Lung (tissue), 12 donors: ENCODE measurements around the gene INTS7. TPM values are rescaled to one million over a fixed set of nuclear protein-coding genes. Genes with fewer than 3 reads are reported as not detected.

Experiments used
- ATAC-seq: fragments of 200-7000 bp; cut with Tn5 transposase; one replicate; pipeline ENCODE4 v1.9.1; 2020; ENCODE audit warnings: moderate number of reproducible peaks; ENCODE audit not compliant: insufficient read depth, low FRiP score
- DNase-seq, 3 donors: peaks; one replicate each; pipeline ENCODE4 v3.0.0-alpha.2; 2013 to 2017
- H3K27ac ChIP-seq, 2 donors: one replicate each; pipeline ENCODE4 v1.5.1; 2013; ENCODE audit warnings: mild to moderate bottlenecking in 2 of 2, moderate library complexity in 2 of 2, control low read depth in 1 of 2, inconsistent platforms in 1 of 2, low read depth in 1 of 2, low read length in 1 of 2
- H3K27me3 ChIP-seq, 3 donors: one replicate each; pipeline ENCODE4 v1.5.1; 2013; ENCODE audit warnings: low read length in 2 of 3; ENCODE audit not compliant: control insufficient read depth in 3 of 3, insufficient read depth in 3 of 3
- H3K36me3 ChIP-seq, 4 donors: one replicate each; pipeline ENCODE4 v1.5.1; 2013; ENCODE audit warnings: low read length in 4 of 4, mild to moderate bottlenecking in 1 of 4, moderate library complexity in 1 of 4; ENCODE audit not compliant: control insufficient read depth in 4 of 4, insufficient read depth in 4 of 4
- H3K4me1 ChIP-seq, 5 donors: one replicate each; pipeline ENCODE4 v1.5.1; 2013; ENCODE audit warnings: low read length in 5 of 5, mild to moderate bottlenecking in 2 of 5, moderate library complexity in 1 of 5; ENCODE audit not compliant: control insufficient read depth in 5 of 5, insufficient read depth in 5 of 5
- H3K4me3 ChIP-seq: one replicate; pipeline ENCODE4 v1.5.1; 2013; ENCODE audit warnings: mild to moderate bottlenecking, control low read depth, moderate library complexity
- H3K9ac ChIP-seq, 2 donors: one replicate each; pipeline ENCODE4 v1.5.1; 2013; ENCODE audit warnings: low read length in 2 of 2, control low read depth in 1 of 2; ENCODE audit not compliant: insufficient read depth in 1 of 2
- H3K9me3 ChIP-seq, 4 donors: one replicate each; pipeline ENCODE4 v1.5.1; 2013; ENCODE audit warnings: low read length in 3 of 4, mild to moderate bottlenecking in 1 of 4, moderate library complexity in 1 of 4; ENCODE audit not compliant: control insufficient read depth in 4 of 4, insufficient read depth in 3 of 4
- WGBS, 2 donors: extraction: QIAGEN DNeasy Blood & Tissue Kit; methylation state at CpG; one replicate each; pipeline ENCODE4 v1.1.7; 2013; 5-methylcytosine and 5-hydroxymethylcytosine counted together
- polyA plus RNA-seq, 2 donors: library from polyadenylated mRNA; stranded (reverse); fragments of 200-250 nt; gene quantifications; one replicate each; pipeline ENCODE4 v1.2.1, GENCODE V29; 2013
- total RNA-seq, 2 donors: library from RNA; depleted of rRNA in 1 of 2; stranded (reverse); fragments of >200 nt in 1 of 2; gene quantifications; one replicate each; pipeline ENCODE4 v1.2.1, GENCODE V29; 2014 to 2021
- TF ChIP-seq, protein P1 (sequence below): IDR thresholded peaks from 2 replicates; pipeline ENCODE4 v1.5.1; 2012; ENCODE audit warnings: mild to moderate bottlenecking; ENCODE audit errors: control extremely low read depth, extremely low read depth
- donor health status: control.
- donor health status: control.
- donor health status: Bipolar disorder and iron deficiency.
- donor health status: healthy.
- donor health status: DM: yes; HTN: yes; CAD: no.

Gene INTS7
- total and polyA plus RNA-seq, 4 donors, result 6.4 to 18.9 (median 11.8) TPM

DNA sequence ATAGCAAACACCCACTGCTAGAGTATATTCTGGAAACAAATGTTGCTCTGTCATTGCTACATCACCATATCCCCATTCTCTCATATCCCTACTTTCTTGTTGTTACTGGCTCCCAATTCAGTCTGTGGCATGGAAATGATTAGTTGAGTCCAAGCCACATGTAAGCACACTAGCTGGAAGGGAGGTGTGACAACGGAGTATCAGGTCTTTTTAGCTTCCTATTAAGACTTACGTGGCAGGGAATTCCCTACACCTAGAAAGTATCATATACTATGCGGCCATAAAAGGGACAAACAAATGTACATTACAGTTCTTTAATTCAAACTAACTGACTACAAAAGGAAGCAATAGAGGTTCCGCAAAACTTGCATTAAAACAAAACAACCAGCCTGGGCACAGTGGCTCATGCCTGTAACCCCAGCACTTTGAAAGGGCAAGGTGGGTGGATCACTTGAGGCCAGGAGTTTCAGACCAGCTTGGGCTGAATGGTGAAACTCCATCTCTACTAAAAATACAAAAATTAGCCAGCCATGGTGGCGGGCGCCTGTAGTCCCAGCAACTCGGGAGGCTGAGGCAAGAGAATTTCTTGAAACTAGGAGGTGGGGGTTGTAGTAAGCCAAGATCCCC is 48.6 kb downstream of the INTS7 start:
- no peaks in the 10 kb centered on the region for H3K27me3 ChIP-seq
- WGBS, 2 donors, result 94 to 97% methylated on average over 7 of the region's 7 CpGs

DNA sequence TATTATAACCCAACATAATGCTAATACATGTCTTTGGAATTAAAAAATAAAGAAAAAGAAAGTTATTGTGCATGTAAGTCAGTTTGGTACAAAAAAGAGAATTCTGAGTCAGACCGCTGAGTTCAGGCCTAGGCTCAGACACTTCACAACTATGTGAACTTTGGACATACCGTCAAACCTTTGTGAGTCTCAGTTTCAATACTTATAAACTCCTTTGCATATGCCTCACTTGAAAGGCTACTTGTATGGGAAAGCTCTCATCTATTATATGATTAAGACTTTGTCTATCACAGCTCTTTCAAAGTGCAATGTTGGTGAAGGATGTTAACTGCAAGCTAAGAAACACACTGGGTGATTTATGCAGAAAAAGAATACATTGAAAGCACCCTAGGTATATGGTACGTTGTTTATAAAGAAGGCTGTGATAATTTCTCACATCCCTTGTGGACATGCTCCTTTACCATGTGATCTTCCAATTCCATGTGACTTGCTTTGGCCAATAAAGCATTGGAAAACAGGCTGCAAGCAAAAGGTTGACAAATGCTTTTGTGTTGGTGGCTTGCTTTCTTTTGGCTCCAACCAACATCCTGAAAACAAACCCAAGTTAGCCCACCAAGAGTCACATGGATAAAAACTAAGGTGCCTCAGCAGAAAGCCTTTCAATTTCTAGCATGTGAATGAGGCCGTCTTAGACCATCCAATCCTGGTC is 49.6 kb downstream of the INTS7 start:
- 94% methylated on average over 4 of the region's 4 CpGs for WGBS, 2 donors
- Histone ChIP-seq H3K36me3 (peaks cover 6 to 22% (median 10%) of the 10 kb centered on the region in 4 donors), H3K9ac (no peak overlapping the region), H3K9me3 (no peaks in the 10 kb centered on the region), H3K27ac (no peak overlapping the region), H3K4me3 (no peak overlapping the region), H3K27me3 (no peaks in the 10 kb centered on the region), H3K4me1 (no peaks in the 10 kb centered on the region)
- ATAC-seq, result no peak
- no peak for DNase-seq
- TF ChIP-seq, protein P1, sequence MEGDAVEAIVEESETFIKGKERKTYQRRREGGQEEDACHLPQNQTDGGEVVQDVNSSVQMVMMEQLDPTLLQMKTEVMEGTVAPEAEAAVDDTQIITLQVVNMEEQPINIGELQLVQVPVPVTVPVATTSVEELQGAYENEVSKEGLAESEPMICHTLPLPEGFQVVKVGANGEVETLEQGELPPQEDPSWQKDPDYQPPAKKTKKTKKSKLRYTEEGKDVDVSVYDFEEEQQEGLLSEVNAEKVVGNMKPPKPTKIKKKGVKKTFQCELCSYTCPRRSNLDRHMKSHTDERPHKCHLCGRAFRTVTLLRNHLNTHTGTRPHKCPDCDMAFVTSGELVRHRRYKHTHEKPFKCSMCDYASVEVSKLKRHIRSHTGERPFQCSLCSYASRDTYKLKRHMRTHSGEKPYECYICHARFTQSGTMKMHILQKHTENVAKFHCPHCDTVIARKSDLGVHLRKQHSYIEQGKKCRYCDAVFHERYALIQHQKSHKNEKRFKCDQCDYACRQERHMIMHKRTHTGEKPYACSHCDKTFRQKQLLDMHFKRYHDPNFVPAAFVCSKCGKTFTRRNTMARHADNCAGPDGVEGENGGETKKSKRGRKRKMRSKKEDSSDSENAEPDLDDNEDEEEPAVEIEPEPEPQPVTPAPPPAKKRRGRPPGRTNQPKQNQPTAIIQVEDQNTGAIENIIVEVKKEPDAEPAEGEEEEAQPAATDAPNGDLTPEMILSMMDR, result no peak

More for the DNA sequence above, 48.6 kb downstream of the INTS7 start:
- Histone ChIP-seq H3K4me3 (no peak overlapping the region), H3K9ac (no peak overlapping the region), H3K9me3 (no peaks in the 10 kb centered on the region), H3K4me1 (no peaks in the 10 kb centered on the region), H3K36me3 (peaks cover 6 to 21% (median 10%) of the 10 kb centered on the region in 4 donors), H3K27ac (no peak overlapping the region)
- DNase-seq, result no peak
- TF ChIP-seq, protein P1, result no peak
- no peak for ATAC-seq

DNA sequence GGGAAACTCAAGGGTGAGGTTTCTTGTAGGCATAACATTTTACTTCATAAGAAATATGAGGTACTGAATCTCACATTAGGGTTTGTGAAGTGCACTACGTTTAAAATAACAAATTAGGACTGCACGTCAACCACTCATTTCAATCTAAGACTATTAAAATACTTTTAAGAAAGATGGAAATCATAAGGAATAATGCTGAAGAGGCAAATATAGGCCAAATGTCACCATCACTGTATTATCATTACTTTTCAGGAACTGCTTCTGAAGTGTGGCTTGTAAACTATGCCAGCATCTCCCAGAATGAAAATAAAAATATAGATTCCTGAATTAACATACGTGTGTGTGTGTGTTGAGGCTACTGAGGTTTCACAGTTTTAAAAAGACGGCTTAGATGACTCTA is 56.8 kb downstream of the INTS7 start:
- H3K4me3 ChIP-seq, result no peak overlapping the region
- TF ChIP-seq, protein P1, result no peak
- ATAC-seq, result no peak
- DNase-seq, result no peak
- H3K9ac ChIP-seq, result no peak overlapping the region
- H3K4me1 ChIP-seq, result no peaks in the 10 kb centered on the region
- no peaks in the 10 kb centered on the region for H3K27me3 ChIP-seq
- peaks cover 0 to 1% (median 0%) of the 10 kb centered on the region in 4 donors for H3K9me3 ChIP-seq
- 94 to 96% methylated on average over 4 of the region's 4 CpGs for WGBS, 2 donors
- H3K36me3 ChIP-seq, result peaks cover 5 to 17% (median 8%) of the 10 kb centered on the region in 4 donors
- H3K27ac ChIP-seq, result no peak overlapping the region
